H1 (cell line): ENCODE measurements around the gene TRAF1. TPM values are rescaled to one million over a fixed set of nuclear protein-coding genes. Genes with fewer than 3 reads are reported as not detected.

Source experiments
- RBBP5 ChIP-seq: IDR thresholded peaks from 2 replicates; pipeline ENCODE4 v1.7.1; 2012; ENCODE audit warnings: low read depth, mild to moderate bottlenecking, inconsistent platforms, low read length, moderate library complexity, borderline replicate concordance
- polyA plus RNA-seq, 7 experiments: library from polyadenylated mRNA; depleted of rRNA in 3 of 7; stranded (reverse) in 5 of 7; unstranded in 2 of 7; fragments of >200 nt in 5 of 7; fragments of 200-250 nt in 2 of 7; gene quantifications; 1 replicate in 5 of 7; 2 replicates in 1 of 7; 4 replicates in 1 of 7; pipeline versions ENCODE4 v1.2.1 to v1.2.3, GENCODE V29; 2011 to 2013; ENCODE audit warnings: missing spikeins in 2 of 7, mixed read lengths in 2 of 7
- total RNA-seq: library from RNA; stranded (reverse); fragmentation: NEBNext Ultra II Directional; extraction: Animal tissue kit (Norgen Biotek cat#: 25700); gene quantifications from 2 replicates; pipeline ENCODE4 v1.2.1, GENCODE V29; 2021

TRAF1 gene
- total and polyA plus RNA-seq, 2 of the 8 experiments (the other 6 are each of a cell fraction or from before 2014, with no cell fraction given) = 1.6 to 3.2 TPM

GRCh38 chr9:120932086-120932823, 5.7 kb upstream of the TRAF1 start (continued):
- TF ChIP-seq RBBP5 = no peak
